Stomach (tissue), 4 donors: ENCODE measurements around the gene SLC6A12.

ENCODE experiments used
- CTCF ChIP-seq, 7 experiments: fragments of 450-650 bp in 4 of 7; fragments of 200-600 bp in 3 of 7; sonication (generic) in 3 of 7; IDR thresholded peaks; one replicate each; pipeline ENCODE4 v1.5.1; 2016 to 2019; ENCODE audit warnings: antibody characterized with exemption in 7 of 7, control low read depth in 2 of 7, mild to moderate bottlenecking in 1 of 7
- EP300 ChIP-seq: sonication (generic); formaldehyde crosslinking; IDR thresholded peaks from one replicate; pipeline ENCODE4 v1.6.1; 2017; ENCODE audit warnings: antibody characterized with exemption
- POLR2A ChIP-seq, 4 donors: fragments of 450-650 bp; IDR thresholded peaks; one replicate each; pipeline ENCODE4 v1.6.1; 2016; ENCODE audit warnings: antibody characterized with exemption in 4 of 4, control low read depth in 2 of 4, mild to moderate bottlenecking in 1 of 4, moderate library complexity in 1 of 4

GRCh38 chr12:226401-226800, 12.4 kb upstream of the SLC6A12 start:
- TF ChIP-seq EP300, result no peak
- TF ChIP-seq POLR2A (IDR thresholded peaks at IDR 0.05), result no peak
- TF ChIP-seq CTCF (IDR thresholded peaks at IDR 0.05), result no peak
